ENCODE results near the gene GNG12.

The GNG12 gene

GRCh38 chr1:67690018-67690363 is 143.3 kb downstream of the GNG12 start:
- TF ChIP-seq CTCF (conservative IDR thresholded peaks at IDR 0.05): no peak
- H3K27ac ChIP-seq: no peak overlapping the region

- TF ChIP-seq CTCF (conservative IDR thresholded peaks at IDR 0.05): no peak
- no peak overlapping the region for H3K27ac ChIP-seq
Measured at GRCh38 chr1:67689267-67690017, 143.8 kb downstream of the GNG12 start.

GRCh38 chr1:67688526-67689219 is 144.6 kb downstream of the GNG12 start:
- no peak for TF ChIP-seq CTCF (conservative IDR thresholded peaks at IDR 0.05)
- no peak overlapping the region for H3K27ac ChIP-seq

GRCh38 chr1:67687649-67688048 is 145.6 kb downstream of the GNG12 start:
- H3K27ac ChIP-seq: no peak overlapping the region; the same call in 1 of the 2 replicates

GRCh38 chr1:67687198-67687545 is 146.1 kb downstream of the GNG12 start:
- TF ChIP-seq CTCF (conservative IDR thresholded peaks at IDR 0.05): no peak
- peak overlapping the region; percentile 95 for H3K27ac ChIP-seq

More at GRCh38 chr1:67687649-67688048, 145.6 kb downstream of the GNG12 start:
- TF ChIP-seq CTCF (conservative IDR thresholded peaks at IDR 0.05): no peak

GRCh38 chr1:67686267-67687197 is 146.7 kb downstream of the GNG12 start:
- TF ChIP-seq CTCF (conservative IDR thresholded peaks at IDR 0.05): no peak; the same call in 1 of the 2 replicates
- H3K27ac ChIP-seq: peak overlapping the region; percentile 95
